Suprapubic skin (tissue), 4 donors: Measurements from ENCODE around the gene NF1. TPM values are rescaled to one million over a fixed set of nuclear protein-coding genes. Genes with fewer than 3 reads are reported as not detected.
"Not testable (repeated sequence)": the region's sequence is repeated elsewhere in the genome, so short reads cannot be mapped to it uniquely, and the experiment has no call there.

ENCODE experiments used
- DNase-seq, 2 donors: peaks; one replicate each; pipeline ENCODE4 v3.0.0-alpha.2; 2019; ENCODE audit warnings: low spot score in 2 of 2
- H3K27ac ChIP-seq: fragments of 200-600 bp; sonication (generic); one replicate; pipeline ENCODE4 v1.5.1; 2019
- H3K27me3 ChIP-seq: fragments of 200-600 bp; sonication (generic); one replicate; pipeline ENCODE4 v1.5.1; 2019
- H3K36me3 ChIP-seq: fragments of 200-600 bp; sonication (generic); one replicate; pipeline ENCODE4 v1.5.1; 2019
- H3K4me1 ChIP-seq: fragments of 200-600 bp; sonication (generic); one replicate; pipeline ENCODE4 v1.5.1; 2019
- H3K4me3 ChIP-seq: fragments of 200-600 bp; sonication (generic); one replicate; pipeline ENCODE4 v1.5.1; 2019; ENCODE audit warnings: mild to moderate bottlenecking
- H3K9me3 ChIP-seq: fragments of 200-600 bp; sonication (generic); one replicate; pipeline ENCODE4 v1.5.1; 2019
- CTCF ChIP-seq, 2 donors: fragments of 200-600 bp in 1 of 2; fragments of 450-650 bp in 1 of 2; sonication (generic) in 1 of 2; IDR thresholded peaks; one replicate each; pipeline ENCODE4 v1.5.1; 2016 to 2019; ENCODE audit warnings: antibody characterized with exemption in 2 of 2, mild to moderate bottlenecking in 1 of 2, moderate library complexity in 1 of 2
- EP300 ChIP-seq: sonication (generic); formaldehyde crosslinking; IDR thresholded peaks from one replicate; pipeline ENCODE4 v1.6.1; 2017; ENCODE audit warnings: antibody characterized with exemption
- POLR2A ChIP-seq, 2 donors: fragments of 450-650 bp; IDR thresholded peaks; one replicate each; pipeline ENCODE4 v1.6.1; 2017; ENCODE audit warnings: antibody characterized with exemption in 2 of 2, mild to moderate bottlenecking in 2 of 2, moderate library complexity in 2 of 2
- POLR2AphosphoS5 ChIP-seq, 3 donors: sonication (generic); formaldehyde crosslinking; IDR thresholded peaks; one replicate each; pipeline ENCODE4 v1.6.1; 2017; ENCODE audit warnings: antibody characterized with exemption in 3 of 3
- WGBS: methylation state at CpG from one replicate; pipeline ENCODE4 v1.1.5; 2018; 5-methylcytosine and 5-hydroxymethylcytosine counted together
- total RNA-seq, 4 donors: library from RNA; depleted of rRNA; stranded (reverse); fragments of >200 nt; gene quantifications; one replicate each; pipeline ENCODE4 v1.1.0, GENCODE V29; 2016

Gene NF1
- total RNA-seq, 4 donors from 2014 or later, result 32.3 to 113 (median 45.4) TPM

- no peak overlapping the region for H3K27ac ChIP-seq
- no peak for DNase-seq
- TF ChIP-seq POLR2A (IDR thresholded peaks at IDR 0.05), result no peak
- no peak for TF ChIP-seq CTCF (IDR thresholded peaks at IDR 0.05)
- TF ChIP-seq EP300, result no peak
- no peak for TF ChIP-seq POLR2AphosphoS5 (IDR thresholded peaks at IDR 0.05)
- no peaks in the 10 kb centered on the region for H3K27me3 ChIP-seq
- 67% methylated on average over 5 of the region's 5 CpGs for whole genome bisulfite sequencing
- no peaks in the 10 kb centered on the region for H3K4me1 ChIP-seq
- no peaks in the 10 kb centered on the region for H3K9me3 ChIP-seq
- H3K36me3 ChIP-seq, result no peaks in the 10 kb centered on the region
- no peak overlapping the region for H3K4me3 ChIP-seq
Measured at GRCh38 chr17:31175237-31175636, 80.5 kb downstream of the NF1 start.

- not testable (repeated sequence) for DNase-seq, H3K9me3 ChIP-seq, H3K27ac ChIP-seq, H3K27me3 ChIP-seq, H3K4me1 ChIP-seq, H3K4me3 ChIP-seq, H3K36me3 ChIP-seq
- WGBS, result 98% methylated on average over 3 of the region's 3 CpGs
Measured at GRCh38 chr17:31176143-31176542, 81.4 kb downstream of the NF1 start.

- WGBS, result 92% methylated on average over 2 of the region's 2 CpGs
- peaks cover 18% of the 10 kb centered on the region for H3K36me3 ChIP-seq
- not testable (repeated sequence) for H3K27ac ChIP-seq
Measured at GRCh38 chr17:31178951-31179350, 84.2 kb downstream of the NF1 start.

GRCh38 chr17:31195305-31195704, 100.5 kb downstream of the NF1 start:
- Histone ChIP-seq H3K27ac (no peak overlapping the region), H3K4me3 (no peak overlapping the region), H3K4me1 (no peaks in the 10 kb centered on the region), H3K9me3 (no peaks in the 10 kb centered on the region), H3K27me3 (no peaks in the 10 kb centered on the region), H3K36me3 (no peaks in the 10 kb centered on the region)
- DNase-seq, result no peak
- TF ChIP-seq CTCF (IDR thresholded peaks at IDR 0.05) (no peak), POLR2AphosphoS5 (IDR thresholded peaks at IDR 0.05) (no peak), POLR2A (IDR thresholded peaks at IDR 0.05) (no peak), EP300 (no peak)
- WGBS, result 55% methylated on average over 5 of the region's 5 CpGs

More at GRCh38 chr17:31178951-31179350, 84.2 kb downstream of the NF1 start:
- H3K27me3 ChIP-seq, H3K4me3 ChIP-seq, H3K4me1 ChIP-seq, H3K9me3 ChIP-seq, DNase-seq: not testable (repeated sequence)

GRCh38 chr17:31198026-31198425, 103.2 kb downstream of the NF1 start:
- Histone ChIP-seq H3K27me3 (no peaks in the 10 kb centered on the region), H3K4me1 (no peaks in the 10 kb centered on the region), H3K27ac (no peak overlapping the region), H3K4me3 (no peak overlapping the region), H3K9me3 (no peaks in the 10 kb centered on the region), H3K36me3 (peaks cover 11% of the 10 kb centered on the region)
- DNase-seq, result no peak
- 100% methylated on average over 1 of the region's 1 CpG for WGBS
- TF ChIP-seq POLR2A (IDR thresholded peaks at IDR 0.05) (no peak), POLR2AphosphoS5 (IDR thresholded peaks at IDR 0.05) (no peak), EP300 (no peak), CTCF (IDR thresholded peaks at IDR 0.05) (no peak)

- not testable (repeated sequence) for H3K9me3 ChIP-seq, H3K4me3 ChIP-seq, H3K4me1 ChIP-seq, H3K27me3 ChIP-seq, DNase-seq, H3K27ac ChIP-seq
- H3K36me3 ChIP-seq, result peaks cover 11% of the 10 kb centered on the region
- 92% methylated on average over 2 of the region's 2 CpGs for WGBS
Measured at GRCh38 chr17:31198666-31199065, 103.9 kb downstream of the NF1 start.

GRCh38 chr17:31200287-31200686, 105.5 kb downstream of the NF1 start:
- 93% methylated on average over 2 of the region's 2 CpGs for WGBS
- peaks cover 11% of the 10 kb centered on the region for H3K36me3 ChIP-seq
- no peak for DNase-seq

More at GRCh38 chr17:31200287-31200686, 105.5 kb downstream of the NF1 start:
- Histone ChIP-seq H3K4me3 (no peak overlapping the region), H3K27ac (no peak overlapping the region), H3K9me3 (no peaks in the 10 kb centered on the region), H3K27me3 (no peaks in the 10 kb centered on the region), H3K4me1 (no peaks in the 10 kb centered on the region)
- TF ChIP-seq EP300 (no peak), CTCF (IDR thresholded peaks at IDR 0.05) (no peak), POLR2AphosphoS5 (IDR thresholded peaks at IDR 0.05) (no peak), POLR2A (IDR thresholded peaks at IDR 0.05) (no peak)
